Stimulated activated CD4-positive, alpha-beta T cell treated with anti-CD3 and anti-CD28 coated beads, Interleukin-1b, Interleukin-23, amount 100 ng/mL, for 4 hours (primary cell): ENCODE measurements around the gene TCF7L1.

Source experiments
- DNase-seq, 2 donors: peaks; one replicate each; pipeline ENCODE4 v3.0.0-alpha.2; 2020; ENCODE audit warnings: low read depth in 2 of 2

Gene TCF7L1

GRCh38 chr2:85221067-85221691 is 88.0 kb downstream of the TCF7L1 start:
- no peak for DNase-seq

DNA sequence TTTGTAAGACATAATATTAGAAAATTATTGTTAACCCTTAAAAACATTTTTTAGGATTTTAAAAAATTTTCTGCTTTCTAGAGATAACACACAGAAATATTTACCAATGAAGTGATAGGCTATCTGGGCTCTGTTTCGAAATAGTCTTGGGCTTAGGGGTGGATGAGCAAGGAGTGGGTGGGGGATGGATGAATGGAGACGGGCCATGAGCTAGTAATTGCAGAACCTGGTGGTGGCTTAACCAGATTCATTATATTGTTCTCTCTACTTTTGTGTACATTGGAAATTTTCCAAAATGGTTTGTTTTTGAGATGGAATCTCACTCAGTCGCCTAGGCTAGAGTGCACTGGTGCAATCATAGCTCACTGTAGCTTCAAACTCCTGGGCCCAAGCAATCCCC is 89.6 kb downstream of the TCF7L1 start:
- DNase-seq: no peak

DNA sequence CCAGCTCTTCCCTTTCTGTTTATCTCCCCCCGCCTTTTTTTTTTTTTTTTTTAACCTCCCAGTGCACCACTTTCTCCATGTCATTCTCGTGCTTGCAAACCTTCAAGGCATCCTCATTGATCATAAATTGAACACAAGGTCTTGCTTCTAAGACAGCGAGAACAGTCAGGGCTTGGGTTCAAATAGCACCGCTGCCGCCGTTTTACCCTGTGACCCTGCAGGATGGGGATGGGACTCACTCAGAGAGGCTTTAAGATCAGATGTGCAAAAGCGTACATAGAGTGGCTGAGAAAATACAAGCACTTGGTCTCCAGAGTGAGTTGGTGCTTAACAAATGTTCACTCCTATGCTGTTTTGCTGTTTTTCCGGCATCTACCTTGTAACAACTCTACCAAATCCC is 93.6 kb downstream of the TCF7L1 start:
- no peak for DNase-seq

DNA sequence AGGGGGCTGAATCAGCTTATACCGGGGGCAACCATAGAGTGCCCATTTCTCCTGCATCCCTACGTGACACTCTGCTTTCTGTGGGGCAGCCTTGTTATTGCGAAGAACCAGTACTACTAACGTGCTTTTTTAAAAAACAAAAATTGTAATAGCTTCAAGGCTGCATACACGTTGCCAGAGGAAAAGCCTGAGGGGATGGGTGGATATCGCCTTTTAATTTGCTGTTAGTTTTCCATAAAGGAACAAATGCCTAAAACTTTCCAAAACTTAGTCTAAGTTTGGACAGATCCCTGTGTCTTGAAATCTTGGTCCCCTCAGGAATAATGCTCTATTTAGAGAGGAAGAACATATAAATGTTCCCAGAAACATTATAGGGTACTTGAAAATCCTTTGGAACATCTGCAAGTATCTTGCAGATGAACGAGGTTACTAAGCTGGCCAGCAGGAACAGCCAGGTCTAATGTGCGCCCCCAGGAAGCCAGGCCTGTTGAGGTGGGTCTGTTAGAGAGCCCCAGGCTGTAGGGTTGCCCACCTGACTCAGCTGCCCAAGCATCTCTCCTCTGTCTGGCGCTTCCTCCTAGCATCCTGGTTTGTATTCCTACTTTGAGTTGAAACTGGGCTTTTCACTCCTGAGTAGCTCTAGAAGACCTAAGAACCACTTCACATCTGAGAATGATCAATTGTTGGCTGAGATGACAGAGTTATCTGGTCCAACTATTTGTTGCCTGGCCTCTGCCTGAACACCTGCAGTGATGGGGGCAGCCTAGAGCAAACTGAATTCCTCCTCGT is 97.7 kb downstream of the TCF7L1 start:
- no peak for DNase-seq

GRCh38 chr2:85231468-85231805 is 98.2 kb downstream of the TCF7L1 start:
- no peak for DNase-seq

- DNase-seq: no peak
Observed at GRCh38 chr2:85231952-85232351, 98.8 kb downstream of the TCF7L1 start.

GRCh38 chr2:85234868-85235267 is 101.7 kb downstream of the TCF7L1 start:
- no peak for DNase-seq

DNA sequence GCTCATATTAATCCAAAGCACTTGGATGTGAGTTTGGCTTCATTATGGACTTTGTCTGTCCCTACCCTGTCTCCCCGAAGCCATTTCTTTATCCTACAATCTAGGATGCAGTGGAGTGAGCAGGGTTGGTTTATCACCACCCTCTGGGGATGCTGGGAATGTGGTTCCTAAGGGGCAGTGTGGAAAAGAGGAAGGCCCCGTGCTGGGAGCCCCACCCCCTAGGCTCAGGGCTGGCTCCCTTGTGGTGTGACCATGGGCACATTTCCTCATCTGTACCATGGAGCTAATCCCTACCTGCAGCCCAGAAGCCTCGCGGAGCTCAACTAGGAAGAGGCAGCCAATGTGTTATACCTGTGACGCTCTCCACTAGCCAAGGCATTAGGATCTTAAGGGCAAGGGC is 102.1 kb downstream of the TCF7L1 start:
- DNase-seq: no peak

- no peak for DNase-seq
Observed at GRCh38 chr2:85236084-85236483, 102.9 kb downstream of the TCF7L1 start.

GRCh38 chr2:85237849-85238565 is 104.8 kb downstream of the TCF7L1 start:
- no peak for DNase-seq

DNA sequence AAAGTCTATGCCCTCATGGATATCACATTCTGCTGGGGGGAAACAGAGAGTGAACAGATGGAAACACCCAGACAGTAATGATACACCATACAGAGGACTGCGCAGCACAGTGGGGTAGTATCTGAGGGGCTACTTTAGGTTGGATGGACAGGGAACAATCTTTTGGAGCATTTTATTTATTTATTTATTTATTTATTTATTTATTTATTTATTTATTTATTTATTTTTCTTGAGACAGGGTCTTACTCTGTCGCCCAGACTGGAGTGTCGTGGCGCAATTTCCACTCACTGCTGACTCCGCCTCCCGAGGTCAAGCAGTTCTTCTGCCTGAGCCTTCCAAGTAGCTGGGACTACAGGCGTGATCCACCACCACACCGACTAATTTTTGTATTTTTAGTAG is 105.4 kb downstream of the TCF7L1 start:
- DNase-seq: no peak

- no peak for DNase-seq
Observed at GRCh38 chr2:85239102-85239501, 105.9 kb downstream of the TCF7L1 start.

- DNase-seq: no peak
Observed at GRCh38 chr2:85240055-85240454, 106.9 kb downstream of the TCF7L1 start.

GRCh38 chr2:85242321-85242720 is 109.1 kb downstream of the TCF7L1 start:
- no peak for DNase-seq

DNA sequence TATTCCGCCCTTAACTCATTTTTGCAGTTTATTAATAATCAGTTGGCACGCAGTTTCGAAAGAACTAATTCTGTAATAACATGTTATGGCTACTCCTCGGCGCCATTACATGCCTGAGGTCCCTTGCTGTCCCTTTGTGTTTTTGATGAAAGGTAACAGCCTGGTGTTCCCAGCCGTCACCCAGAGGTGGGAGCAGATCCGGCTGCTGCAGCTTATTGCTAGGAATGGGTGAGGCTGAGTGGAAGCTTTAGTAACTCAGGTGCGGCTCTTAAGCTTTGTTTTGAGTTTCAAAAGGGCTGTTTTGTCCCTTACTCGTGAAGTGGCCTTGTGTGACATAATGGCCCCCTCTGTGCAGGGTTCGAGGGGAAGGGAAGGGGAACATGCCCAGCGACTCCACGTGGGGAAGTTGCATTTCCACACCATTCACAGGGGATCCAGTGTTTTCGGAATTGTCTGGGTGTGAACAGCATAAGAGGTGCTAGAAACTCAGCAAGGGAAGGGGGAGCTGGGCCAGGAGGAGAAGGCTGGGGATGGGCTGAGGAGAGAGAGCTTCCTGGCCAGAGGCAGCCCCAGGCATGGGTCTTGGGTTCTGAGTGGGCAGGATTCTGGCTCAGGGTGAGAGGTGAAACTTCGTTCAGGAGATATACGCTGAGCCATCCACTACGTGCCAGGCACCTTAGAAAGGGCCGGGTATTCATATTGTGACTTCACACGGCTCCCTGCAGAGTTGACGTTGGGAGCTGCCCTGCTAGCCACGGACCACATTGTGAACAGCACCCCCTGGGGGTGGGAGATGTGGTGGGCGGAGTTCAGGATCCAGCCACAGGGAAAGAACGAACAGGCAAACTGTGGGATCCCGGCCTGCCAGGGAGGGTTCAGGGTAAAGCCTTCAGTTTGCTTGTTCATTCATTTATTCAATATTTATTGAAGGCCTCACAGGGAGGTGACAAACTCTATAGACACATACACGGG is 110.2 kb downstream of the TCF7L1 start:
- DNase-seq: no peak

GRCh38 chr2:85244828-85245227 is 111.6 kb downstream of the TCF7L1 start:
- DNase-seq: no peak

DNA sequence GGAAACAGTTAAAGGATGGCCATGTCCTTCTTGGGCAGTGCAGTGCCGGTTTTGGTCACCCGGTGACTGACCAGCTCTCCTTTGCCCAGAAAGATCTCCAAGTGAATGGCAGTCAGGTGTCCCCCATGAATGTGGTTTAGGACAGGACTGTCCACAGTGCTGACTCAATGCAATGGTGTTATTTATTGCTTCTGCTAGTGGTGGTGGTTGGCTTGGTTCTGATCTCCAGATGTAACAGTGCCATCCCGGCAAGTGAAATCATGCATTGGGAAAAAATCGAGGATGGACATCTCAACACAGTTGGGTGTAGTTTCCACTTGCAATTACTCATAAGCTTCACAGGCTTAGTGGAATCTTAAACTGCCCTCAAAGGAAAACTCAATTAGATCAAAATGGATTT is 112.7 kb downstream of the TCF7L1 start:
- no peak for DNase-seq

DNA sequence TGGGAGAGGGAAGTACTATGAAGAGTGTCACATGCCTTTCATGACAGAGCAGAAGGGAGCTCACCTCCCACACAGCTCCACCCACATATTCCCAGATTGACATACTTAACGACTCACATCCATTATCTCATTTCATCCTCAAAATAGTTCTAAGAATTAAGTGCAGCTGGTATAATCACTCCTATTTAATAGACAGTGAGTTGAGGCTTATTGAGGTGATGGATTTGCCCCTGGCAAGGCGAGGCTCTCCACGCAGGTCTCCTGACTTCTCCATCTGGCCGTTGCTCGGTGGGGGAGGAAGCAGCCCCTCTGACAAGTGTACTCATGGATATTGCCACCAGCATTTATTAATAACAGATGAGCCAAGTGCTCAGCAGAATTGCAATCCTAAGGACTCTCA is 113.2 kb downstream of the TCF7L1 start:
- no peak for DNase-seq

DNA sequence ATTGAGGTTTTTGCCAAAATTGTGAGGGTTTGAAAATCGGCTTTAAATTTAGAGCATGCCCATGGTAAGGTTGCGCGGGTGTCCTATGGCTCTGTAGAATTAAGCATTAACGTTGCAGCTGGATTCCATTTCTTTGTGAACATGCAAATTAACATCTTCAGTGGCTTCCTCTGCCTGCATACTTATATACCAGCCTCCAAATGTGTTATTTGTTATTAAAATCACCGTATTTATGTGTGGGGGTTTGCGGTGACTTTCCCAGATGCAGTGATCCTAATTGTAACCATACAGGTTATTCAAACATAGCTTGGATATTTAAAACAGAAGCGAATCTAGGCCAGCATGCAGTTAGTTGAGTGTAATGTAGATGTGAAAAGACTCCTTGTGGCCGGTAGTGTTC is 114.4 kb downstream of the TCF7L1 start:
- no peak for DNase-seq

GRCh38 chr2:85248773-85249509 is 115.7 kb downstream of the TCF7L1 start:
- DNase-seq: no peak

- DNase-seq: no peak
Observed at GRCh38 chr2:85250045-85250444, 116.9 kb downstream of the TCF7L1 start.
